OCI-M2 (cell line): ENCODE results near the gene HDC.

Source experiments
- DNase-seq: peaks from one replicate; lab custom pipeline; 2025; ENCODE audit not compliant: unreplicated experiment; lab: John Stamatoyannopoulos, UW

HDC gene

GRCh38 chr15:50256188-50257041, 9.1 kb downstream of the HDC start:
- no peak for DNase-seq

GRCh38 chr15:50252556-50252955, 13.0 kb downstream of the HDC start:
- DNase-seq: no peak

GRCh38 chr15:50251638-50252182, 13.8 kb downstream of the HDC start:
- no peak for DNase-seq

GRCh38 chr15:50250760-50251394, 14.6 kb downstream of the HDC start:
- no peak for DNase-seq

GRCh38 chr15:50249704-50250103, 15.8 kb downstream of the HDC start:
- DNase-seq: no peak

- no peak for DNase-seq
Observed at GRCh38 chr15:50248994-50249582, 16.4 kb downstream of the HDC start.

GRCh38 chr15:50247819-50248655, 17.5 kb downstream of the HDC start:
- DNase-seq: no peak

- no peak for DNase-seq
Observed at GRCh38 chr15:50246631-50247030, 18.9 kb downstream of the HDC start.

GRCh38 chr15:50244959-50245624, 20.4 kb downstream of the HDC start:
- no peak for DNase-seq

GRCh38 chr15:50244153-50244552, 21.4 kb downstream of the HDC start:
- DNase-seq: no peak

GRCh38 chr15:50241684-50242450, 23.7 kb downstream of the HDC start:
- no peak for DNase-seq

- no peak for DNase-seq
Observed at GRCh38 chr15:50238255-50238654, 27.3 kb downstream of the HDC start.

GRCh38 chr15:50236433-50236832, 29.1 kb downstream of the HDC start:
- DNase-seq: no peak

- no peak for DNase-seq
Observed at GRCh38 chr15:50235794-50236193, 29.7 kb downstream of the HDC start.

- DNase-seq: no peak
Observed at GRCh38 chr15:50234764-50235163, 30.8 kb downstream of the HDC start.

- DNase-seq: no peak
Observed at GRCh38 chr15:50233192-50233736, 32.3 kb downstream of the HDC start.

GRCh38 chr15:50232791-50233190, 32.7 kb downstream of the HDC start:
- no peak for DNase-seq

- DNase-seq: no peak
Observed at GRCh38 chr15:50231761-50232160, 33.8 kb downstream of the HDC start.

- no peak for DNase-seq
Observed at GRCh38 chr15:50229336-50229735, 36.2 kb downstream of the HDC start.
